Regular cardiac myocyte (primary cell): ENCODE measurements around the gene CAPN2. TPM values are rescaled to one million over a fixed set of nuclear protein-coding genes. Genes with fewer than 3 reads are reported as not detected.

ENCODE experiments used
- total RNA-seq: library from RNA; depleted of rRNA; stranded (reverse); fragments of >200 nt; gene quantifications from 2 replicates; pipeline ENCODE4 v1.2.3, GENCODE V29; 2014

Gene CAPN2
- 286 and 401 TPM in 2 replicates for total RNA-seq

DNA sequence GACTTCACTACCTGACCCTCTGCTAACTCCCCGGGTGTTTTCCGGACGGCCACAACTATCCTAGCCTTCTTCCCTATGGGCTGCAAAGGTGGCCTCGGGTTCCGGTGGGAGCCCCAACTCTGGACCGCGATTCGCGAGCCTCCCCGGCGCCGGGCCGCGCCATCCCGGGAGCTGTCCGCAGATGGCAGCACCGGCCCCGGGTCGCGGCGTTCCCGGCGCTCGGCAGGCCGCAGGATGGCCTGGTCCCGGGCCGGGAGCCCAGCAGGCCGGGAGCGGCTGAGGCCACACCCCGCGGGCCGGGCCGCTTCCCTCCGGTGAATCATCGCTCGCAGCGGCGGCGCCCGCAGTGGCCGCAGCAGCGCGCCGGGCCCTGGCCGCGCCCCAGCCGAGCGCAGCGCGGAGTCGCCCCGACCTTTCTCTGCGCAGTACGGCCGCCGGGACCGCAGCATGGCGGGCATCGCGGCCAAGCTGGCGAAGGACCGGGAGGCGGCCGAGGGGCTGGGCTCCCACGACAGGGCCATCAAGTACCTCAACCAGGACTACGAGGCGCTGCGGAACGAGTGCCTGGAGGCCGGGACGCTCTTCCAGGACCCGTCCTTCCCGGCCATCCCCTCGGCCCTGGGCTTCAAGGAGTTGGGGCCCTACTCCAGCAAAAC, at the start of gene CAPN2:
TSS of gene CAPN2 (plus strand) at position 346 of the 656 bp plus-strand sequence. CDS start at position 448, 102 bp downstream.

DNA sequence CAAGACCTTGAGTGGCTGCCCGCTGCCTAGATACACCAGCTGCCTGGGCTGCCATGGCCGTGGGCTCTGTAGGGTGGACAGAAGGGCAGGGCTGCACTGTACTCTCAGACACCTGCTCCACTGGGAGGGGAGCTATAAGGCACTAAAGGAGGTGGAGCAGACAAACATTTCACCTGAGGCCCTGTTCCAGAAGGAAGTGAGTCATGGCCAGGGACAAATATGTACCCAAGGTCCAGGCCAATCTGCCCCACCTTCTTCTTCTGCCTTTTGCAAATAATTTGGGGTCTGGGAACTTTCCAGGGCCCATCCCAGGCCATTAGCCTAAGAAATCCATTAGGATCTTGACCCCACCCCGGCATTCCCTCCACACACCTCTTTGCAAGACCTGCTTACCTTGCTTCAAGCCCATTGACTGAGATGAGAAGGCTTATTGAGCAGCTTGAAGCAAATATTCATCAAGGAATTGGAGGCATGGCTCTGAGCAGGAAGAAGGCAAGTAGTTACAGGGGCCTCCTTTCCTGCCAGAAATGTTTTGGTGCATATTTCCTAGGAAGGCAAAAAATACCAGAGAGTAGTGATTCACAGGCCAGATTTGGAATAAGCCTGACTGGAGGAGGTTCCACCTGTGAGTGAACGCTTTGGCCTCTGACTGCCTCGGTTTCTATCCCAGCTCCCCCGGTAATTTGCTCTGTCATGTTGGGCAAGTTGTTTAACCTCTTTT, 46.6 kb upstream of the CAPN2 start, which contains the start of gene CAPN8:
TSS of gene CAPN8 (minus strand) at position 110 of the 721 bp plus-strand sequence. CDS start at position 55, 55 bp downstream.

Other genes with a start within 250 kb of the CAPN2 start
- 0.28 TPM in 1 of 2 replicates, not detected in the other for gene CAPN8, start 46.8 kb upstream of the CAPN2 start, total RNA-seq
- 18.6 and 41.2 TPM in 2 replicates for gene TP53BP2, start 133.4 kb downstream of the CAPN2 start, total RNA-seq